ENCODE data around the gene MED13L. TPM values are rescaled to one million over a fixed set of nuclear protein-coding genes. Genes with fewer than 3 reads are reported as not detected.

The MED13L gene
- polyA plus RNA-seq, 1 of the 3 experiments (the other 2 are of a cell fraction) = 17.1 TPM

DNA sequence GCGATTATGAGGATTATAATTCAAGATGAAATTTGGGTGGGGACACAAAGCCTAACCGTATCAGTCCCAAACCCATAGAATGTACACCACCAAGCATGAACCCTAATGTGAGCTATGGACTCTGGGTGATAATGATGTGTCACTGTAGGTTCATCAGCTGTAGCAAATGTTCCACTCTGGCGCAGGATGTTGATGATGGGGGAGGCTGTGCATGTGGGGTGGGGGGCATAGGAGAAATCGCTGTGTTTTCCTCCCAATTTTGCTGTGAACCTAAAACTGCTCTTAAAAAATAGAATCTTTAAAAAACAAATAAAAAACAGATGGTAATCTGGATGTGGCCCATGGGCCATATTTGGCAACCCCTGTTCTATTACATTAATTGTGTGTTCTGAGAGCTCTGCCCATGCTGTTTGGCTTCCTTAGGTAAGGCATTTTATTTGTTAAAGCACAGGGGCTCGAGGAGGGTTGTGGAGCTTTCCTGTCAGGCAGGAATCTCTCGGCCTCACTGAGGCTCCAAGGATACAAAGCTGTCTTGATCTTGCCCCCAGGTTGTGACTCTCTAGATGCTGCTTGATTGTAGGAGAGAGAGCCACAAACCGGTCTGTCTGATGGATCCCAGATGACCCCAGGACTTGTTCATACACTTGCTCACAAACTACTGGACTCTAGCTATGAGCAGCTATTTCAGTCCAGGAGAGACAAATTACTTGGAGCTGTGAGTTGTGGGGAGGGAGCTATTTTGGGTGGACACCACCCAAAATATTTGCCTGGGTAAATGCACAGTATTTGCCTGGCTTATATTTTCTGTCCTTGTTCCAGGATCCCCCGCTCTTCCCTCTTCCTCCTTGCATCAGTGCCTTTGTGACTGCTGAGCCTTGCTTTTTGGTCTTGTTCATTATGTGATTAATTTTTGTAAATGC lies 340.2 kb downstream of the MED13L start (continued):
- TF ChIP-seq, protein P1, sequence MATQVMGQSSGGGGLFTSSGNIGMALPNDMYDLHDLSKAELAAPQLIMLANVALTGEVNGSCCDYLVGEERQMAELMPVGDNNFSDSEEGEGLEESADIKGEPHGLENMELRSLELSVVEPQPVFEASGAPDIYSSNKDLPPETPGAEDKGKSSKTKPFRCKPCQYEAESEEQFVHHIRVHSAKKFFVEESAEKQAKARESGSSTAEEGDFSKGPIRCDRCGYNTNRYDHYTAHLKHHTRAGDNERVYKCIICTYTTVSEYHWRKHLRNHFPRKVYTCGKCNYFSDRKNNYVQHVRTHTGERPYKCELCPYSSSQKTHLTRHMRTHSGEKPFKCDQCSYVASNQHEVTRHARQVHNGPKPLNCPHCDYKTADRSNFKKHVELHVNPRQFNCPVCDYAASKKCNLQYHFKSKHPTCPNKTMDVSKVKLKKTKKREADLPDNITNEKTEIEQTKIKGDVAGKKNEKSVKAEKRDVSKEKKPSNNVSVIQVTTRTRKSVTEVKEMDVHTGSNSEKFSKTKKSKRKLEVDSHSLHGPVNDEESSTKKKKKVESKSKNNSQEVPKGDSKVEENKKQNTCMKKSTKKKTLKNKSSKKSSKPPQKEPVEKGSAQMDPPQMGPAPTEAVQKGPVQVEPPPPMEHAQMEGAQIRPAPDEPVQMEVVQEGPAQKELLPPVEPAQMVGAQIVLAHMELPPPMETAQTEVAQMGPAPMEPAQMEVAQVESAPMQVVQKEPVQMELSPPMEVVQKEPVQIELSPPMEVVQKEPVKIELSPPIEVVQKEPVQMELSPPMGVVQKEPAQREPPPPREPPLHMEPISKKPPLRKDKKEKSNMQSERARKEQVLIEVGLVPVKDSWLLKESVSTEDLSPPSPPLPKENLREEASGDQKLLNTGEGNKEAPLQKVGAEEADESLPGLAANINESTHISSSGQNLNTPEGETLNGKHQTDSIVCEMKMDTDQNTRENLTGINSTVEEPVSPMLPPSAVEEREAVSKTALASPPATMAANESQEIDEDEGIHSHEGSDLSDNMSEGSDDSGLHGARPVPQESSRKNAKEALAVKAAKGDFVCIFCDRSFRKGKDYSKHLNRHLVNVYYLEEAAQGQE (IDR thresholded peaks at IDR 0.05; ENCODE audit: low read depth, low read length) = no peak

DNA sequence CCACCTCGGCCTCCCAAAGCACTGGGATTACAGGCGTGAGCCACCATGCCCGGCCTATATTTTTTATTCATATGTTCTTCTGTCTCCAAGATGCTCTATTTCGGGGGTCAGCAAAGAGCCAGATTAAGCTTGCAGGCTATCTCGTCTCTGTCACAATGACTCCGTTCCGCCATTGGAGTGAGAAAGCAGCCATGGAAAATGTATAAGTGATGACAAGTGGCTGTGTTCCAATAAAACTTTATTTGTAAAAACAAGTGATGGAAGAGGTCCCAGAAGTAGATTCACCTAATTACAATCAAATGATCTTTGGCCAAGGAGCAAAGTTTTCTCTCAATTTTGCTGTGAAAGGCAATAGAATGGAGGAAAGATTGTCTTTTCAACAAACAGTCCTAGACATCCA lies 342.6 kb downstream of the MED13L start:
- WGBS (ENCODE audit: low lambda C conversion rate) = 82% methylated on average over 7 of the region's 7 CpGs
- no peak for DNase-seq
- Histone ChIP-seq H3K9me2 (no peaks in the 10 kb centered on the region), H3K9me3 (0 out of 2 replicates have a peak, but pooled peaks cover 10% of the 10 kb centered on the region), H3K9ac (no peak overlapping the region), H3K79me2 (ENCODE audit: insufficient read depth) (no peaks in the 10 kb centered on the region), H3K4me1 (ENCODE audit: control insufficient read depth in 1 of 2, insufficient read depth in 2 of 2, low read depth in 1 of 2, low read length in 1 of 2) (no peaks in the 10 kb centered on the region; a peak in 1 of 4 replicates), H3K27me3 (ENCODE audit: insufficient read depth) (no peaks in the 10 kb centered on the region), H2AFZ (ENCODE audit: low read depth) (no peak overlapping the region), H3K4me3 (ENCODE audit: low read depth in 2 of 2, low read length in 1 of 2) (no peak overlapping the region; a peak in 1 of 4 replicates), H3K27ac (ENCODE audit: low read depth in 2 of 2, low read length in 1 of 2) (no peak overlapping the region), H3K4me2 (no peak overlapping the region), H4K20me1 (ENCODE audit: insufficient read depth) (no peaks in the 10 kb centered on the region), H3F3A (replicated peaks; ENCODE audit: insufficient read depth) (no peaks in the 10 kb centered on the region), H3K36me3 (replicated peaks in 1 of 2; ENCODE audit: control insufficient read depth in 1 of 2, insufficient read depth in 2 of 2, low read length in 1 of 2) (no peaks in the 10 kb centered on the region)
- TF ChIP-seq FOXJ3 (CRISPR knock-in tag; IDR thresholded peaks at IDR 0.05) (no peak), RCOR1 (IDR thresholded peaks at IDR 0.05; ENCODE audit: low read length) (no peak), MXI1 (IDR thresholded peaks at IDR 0.05; ENCODE audit: low read depth, low read length) (no peak), TAF1 (IDR thresholded peaks at IDR 0.05; ENCODE audit: borderline replicate concordance, low read depth, low read length) (no peak), RAD21 (IDR thresholded peaks at IDR 0.05; ENCODE audit: low read length) (no peak)
- TF ChIP-seq, protein P1 (IDR thresholded peaks at IDR 0.05; ENCODE audit: low read depth, low read length) = no peak
- TF ChIP-seq, protein P2, sequence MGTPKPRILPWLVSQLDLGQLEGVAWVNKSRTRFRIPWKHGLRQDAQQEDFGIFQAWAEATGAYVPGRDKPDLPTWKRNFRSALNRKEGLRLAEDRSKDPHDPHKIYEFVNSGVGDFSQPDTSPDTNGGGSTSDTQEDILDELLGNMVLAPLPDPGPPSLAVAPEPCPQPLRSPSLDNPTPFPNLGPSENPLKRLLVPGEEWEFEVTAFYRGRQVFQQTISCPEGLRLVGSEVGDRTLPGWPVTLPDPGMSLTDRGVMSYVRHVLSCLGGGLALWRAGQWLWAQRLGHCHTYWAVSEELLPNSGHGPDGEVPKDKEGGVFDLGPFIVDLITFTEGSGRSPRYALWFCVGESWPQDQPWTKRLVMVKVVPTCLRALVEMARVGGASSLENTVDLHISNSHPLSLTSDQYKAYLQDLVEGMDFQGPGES (IDR thresholded peaks at IDR 0.05; ENCODE audit: low read depth, low read length) = no peak
- ChIA-PET CTCF (interaction anchor here (2.1 kb wide), 1 partner anchor 17 kb away, joined by 6 read pairs; no protein-coding TSS in a partner anchor), POLR2A (no interaction called here)

All from SK-N-SH (cell line).